ENCODE results near the gene MTNR1A.
"Not testable (repeated sequence)": the region's sequence is repeated elsewhere in the genome, so short reads cannot be mapped to it uniquely, and the experiment has no call there.

MTNR1A gene

GRCh38 chr4:186561748-186562147, 6.4 kb upstream of the MTNR1A start:
- DNase-seq, result no peak

GRCh38 chr4:186560647-186561046, 5.3 kb upstream of the MTNR1A start:
- no peak for DNase-seq

- no peak for DNase-seq
Measured at GRCh38 chr4:186557486-186557885, 2.1 kb upstream of the MTNR1A start.

- DNase-seq, result no peak
Measured at GRCh38 chr4:186557061-186557460, 1.7 kb upstream of the MTNR1A start.

- DNase-seq, result no peak
Measured at GRCh38 chr4:186554539-186554913, 841 bp downstream of the MTNR1A start.

GRCh38 chr4:186553717-186554116, 1.6 kb downstream of the MTNR1A start:
- DNase-seq, result no peak

GRCh38 chr4:186551849-186552248, 3.5 kb downstream of the MTNR1A start:
- DNase-seq, result no peak

- DNase-seq, result no peak
Measured at GRCh38 chr4:186545436-186545835, 9.9 kb downstream of the MTNR1A start.

GRCh38 chr4:186543206-186543605, 12.2 kb downstream of the MTNR1A start:
- no peak for DNase-seq

GRCh38 chr4:186541801-186542200, 13.6 kb downstream of the MTNR1A start:
- no peak for DNase-seq

GRCh38 chr4:186537843-186538521, 17.4 kb downstream of the MTNR1A start:
- DNase-seq, result no peak

- no peak for DNase-seq
Measured at GRCh38 chr4:186536285-186536684, 19.1 kb downstream of the MTNR1A start.

GRCh38 chr4:186534056-186534455, 21.3 kb downstream of the MTNR1A start:
- DNase-seq, result no peak

- not testable (repeated sequence) for DNase-seq
Measured at GRCh38 chr4:186523927-186524326, 31.4 kb downstream of the MTNR1A start.

GRCh38 chr4:186516287-186516686, 39.1 kb downstream of the MTNR1A start:
- DNase-seq, result no peak

- no peak for DNase-seq
Measured at GRCh38 chr4:186514271-186514950, 41.0 kb downstream of the MTNR1A start.

GRCh38 chr4:186504771-186505170, 50.6 kb downstream of the MTNR1A start:
- DNase-seq, result not testable (repeated sequence)

GRCh38 chr4:186502231-186502630, 53.1 kb downstream of the MTNR1A start:
- no peak for DNase-seq

GRCh38 chr4:186501554-186501953, 53.8 kb downstream of the MTNR1A start:
- DNase-seq, result no peak

- no peak for DNase-seq
Measured at GRCh38 chr4:186500721-186501304, 54.6 kb downstream of the MTNR1A start.

- no peak for DNase-seq
Measured at GRCh38 chr4:186499467-186499866, 55.9 kb downstream of the MTNR1A start.

GRCh38 chr4:186497043-186497442, 58.3 kb downstream of the MTNR1A start:
- no peak for DNase-seq

- DNase-seq, result no peak
Measured at GRCh38 chr4:186494496-186494895, 60.9 kb downstream of the MTNR1A start.

- DNase-seq, result no peak
Measured at GRCh38 chr4:186487726-186488125, 67.6 kb downstream of the MTNR1A start.
